HG03045 (cell line): ENCODE measurements around the gene CCDC33.
"Not testable (repeated sequence)": the region's sequence is repeated elsewhere in the genome, so short reads cannot be mapped to it uniquely, and the experiment has no call there.

Source experiments
- ATAC-seq: cut with Tn5 transposase; IDR thresholded peaks from one replicate; pipeline ENCODE4 v1.9.1; 2021; ENCODE audit warnings: mild to moderate bottlenecking, moderate library complexity; ENCODE audit not compliant: unreplicated experiment

CCDC33 gene

DNA sequence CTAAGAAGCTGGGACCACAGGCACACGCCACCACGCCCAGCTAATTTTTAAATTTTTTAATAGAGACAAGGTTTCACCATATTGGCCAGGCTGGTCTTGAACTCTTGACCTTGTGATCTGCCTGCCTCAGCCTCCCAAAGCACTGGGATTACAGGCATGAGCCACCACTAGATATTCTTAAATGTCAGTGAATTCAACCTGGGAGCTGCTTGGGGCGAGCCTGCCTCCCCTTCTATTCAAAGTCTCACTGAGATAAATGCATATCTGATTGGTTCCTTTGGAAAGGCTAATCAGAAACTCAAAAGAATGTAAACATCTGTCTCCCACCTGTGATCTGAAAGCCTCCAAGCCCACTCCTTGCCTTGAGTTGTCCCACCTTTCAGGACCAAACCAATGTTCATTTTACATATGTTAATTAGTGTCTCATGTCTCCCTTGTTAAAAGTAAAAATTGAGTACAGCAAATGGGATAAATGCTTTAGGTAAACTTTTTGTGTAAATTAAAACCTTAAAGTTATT lies 116.3 kb downstream of the CCDC33 start:
- ATAC-seq = no peak

DNA sequence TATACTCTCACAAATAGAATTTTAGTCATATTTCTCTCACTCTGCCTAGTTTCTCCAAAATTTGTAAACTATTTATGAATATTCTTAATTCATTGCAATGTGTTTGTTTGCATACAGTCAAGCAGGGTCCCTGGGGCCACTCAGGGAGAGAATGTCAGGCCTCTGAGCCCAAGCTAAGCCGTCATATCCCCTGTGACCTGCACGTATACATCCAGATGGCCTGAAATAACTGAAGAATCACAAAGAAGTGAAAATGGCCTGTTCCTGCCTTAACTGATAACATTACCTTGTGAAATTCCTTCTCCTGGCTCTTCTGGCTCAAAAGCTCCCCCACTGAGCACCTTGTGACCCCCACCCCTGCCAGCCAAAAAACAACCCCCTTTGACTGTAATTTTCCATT lies 117.9 kb downstream of the CCDC33 start:
- ATAC-seq = not testable (repeated sequence)

DNA sequence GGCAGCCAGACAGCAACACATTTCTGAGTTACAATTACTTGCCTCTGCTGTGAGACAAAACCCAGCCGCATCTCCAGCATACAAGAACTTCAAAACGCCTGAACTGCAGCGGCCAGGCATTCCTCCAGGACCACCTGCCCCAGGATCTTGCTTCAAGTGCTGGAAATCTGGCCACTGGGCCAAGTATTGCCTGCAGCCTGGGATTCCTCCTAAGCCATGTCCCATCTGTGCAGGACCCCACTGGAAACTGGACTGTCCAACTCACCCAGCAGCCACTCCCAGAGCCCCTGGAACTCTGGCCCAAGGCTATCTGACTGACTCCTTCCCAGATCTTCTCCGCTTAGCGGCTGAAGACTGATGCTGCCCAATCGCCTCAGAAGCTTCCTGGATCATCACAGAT lies 119.9 kb downstream of the CCDC33 start:
- not testable (repeated sequence) for ATAC-seq

DNA sequence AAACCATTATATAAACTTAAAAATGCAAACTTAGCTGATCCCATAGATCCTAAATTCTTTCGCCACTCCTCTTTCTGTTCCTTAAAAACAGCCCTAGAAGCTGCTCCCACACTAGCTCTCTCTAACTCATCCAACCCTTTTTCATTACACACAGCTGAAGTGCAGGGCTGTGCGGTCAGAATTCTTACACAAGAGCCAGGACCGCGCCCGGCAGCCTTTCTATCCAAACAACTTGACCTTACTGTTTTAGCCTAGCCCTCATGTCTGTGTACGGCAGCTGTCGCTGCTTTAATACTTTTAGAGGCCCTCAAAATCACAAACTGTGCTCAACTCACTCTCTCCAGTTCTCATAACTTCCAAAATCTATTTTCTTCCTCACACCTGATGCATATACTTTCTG lies 121.4 kb downstream of the CCDC33 start:
- not testable (repeated sequence) for ATAC-seq

DNA sequence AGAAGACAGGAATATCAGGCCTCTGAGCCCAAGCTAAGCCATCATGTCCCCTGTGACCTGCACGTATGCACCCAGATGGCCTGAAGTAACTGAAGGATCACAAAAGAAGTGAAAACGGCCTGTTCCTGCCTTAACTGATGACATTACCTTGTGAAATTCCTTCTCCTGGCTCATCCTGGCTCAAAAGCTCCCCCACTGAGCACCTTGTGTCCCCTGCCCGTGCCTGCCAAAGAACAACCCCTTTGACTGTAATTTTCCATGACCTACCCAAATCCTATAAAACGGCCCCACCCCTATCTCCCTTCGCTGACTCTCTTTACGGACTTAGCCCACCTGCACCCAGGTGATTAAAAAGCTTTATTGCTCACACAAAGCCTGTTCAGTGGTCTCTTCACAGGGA lies 123.2 kb downstream of the CCDC33 start:
- not testable (repeated sequence) for ATAC-seq

DNA sequence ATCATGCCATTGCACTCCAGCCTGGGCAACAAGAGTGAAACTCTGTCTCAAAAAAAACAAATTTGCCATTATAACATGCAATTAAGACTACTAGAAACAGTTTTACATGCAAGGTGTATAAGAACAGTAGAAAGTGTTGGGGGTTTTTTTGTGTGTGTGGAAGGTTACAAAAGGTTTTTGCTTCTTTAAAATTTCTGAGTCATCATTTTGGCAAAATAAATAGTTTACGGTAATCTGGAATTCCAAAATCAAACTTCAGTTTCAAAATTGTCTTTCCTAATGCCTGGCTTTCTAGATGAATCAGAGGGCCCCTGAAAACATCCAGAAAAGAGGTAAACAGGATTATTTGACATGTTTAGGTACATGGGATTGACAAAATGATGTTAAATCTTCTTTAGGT lies 124.7 kb downstream of the CCDC33 start:
- ATAC-seq = not testable (repeated sequence)

DNA sequence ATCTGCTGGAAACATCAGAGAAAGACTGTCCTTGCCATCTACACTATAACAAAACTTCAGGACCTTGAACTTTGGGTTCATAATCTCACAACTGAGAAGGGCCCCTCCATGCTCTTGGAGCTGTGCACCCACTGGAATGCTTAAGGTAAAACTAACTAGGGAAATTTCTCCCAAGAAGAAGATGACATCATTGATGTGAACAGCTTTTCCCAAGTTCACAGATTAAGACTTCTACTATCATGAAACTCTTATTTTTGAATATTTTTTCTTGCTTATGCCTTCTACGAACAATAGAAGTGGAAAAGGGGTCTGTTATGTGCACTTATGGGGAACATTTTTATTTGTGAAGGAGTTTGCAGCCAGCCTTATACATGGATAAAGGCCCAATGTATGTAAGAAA lies 126.4 kb downstream of the CCDC33 start:
- ATAC-seq = no peak

DNA sequence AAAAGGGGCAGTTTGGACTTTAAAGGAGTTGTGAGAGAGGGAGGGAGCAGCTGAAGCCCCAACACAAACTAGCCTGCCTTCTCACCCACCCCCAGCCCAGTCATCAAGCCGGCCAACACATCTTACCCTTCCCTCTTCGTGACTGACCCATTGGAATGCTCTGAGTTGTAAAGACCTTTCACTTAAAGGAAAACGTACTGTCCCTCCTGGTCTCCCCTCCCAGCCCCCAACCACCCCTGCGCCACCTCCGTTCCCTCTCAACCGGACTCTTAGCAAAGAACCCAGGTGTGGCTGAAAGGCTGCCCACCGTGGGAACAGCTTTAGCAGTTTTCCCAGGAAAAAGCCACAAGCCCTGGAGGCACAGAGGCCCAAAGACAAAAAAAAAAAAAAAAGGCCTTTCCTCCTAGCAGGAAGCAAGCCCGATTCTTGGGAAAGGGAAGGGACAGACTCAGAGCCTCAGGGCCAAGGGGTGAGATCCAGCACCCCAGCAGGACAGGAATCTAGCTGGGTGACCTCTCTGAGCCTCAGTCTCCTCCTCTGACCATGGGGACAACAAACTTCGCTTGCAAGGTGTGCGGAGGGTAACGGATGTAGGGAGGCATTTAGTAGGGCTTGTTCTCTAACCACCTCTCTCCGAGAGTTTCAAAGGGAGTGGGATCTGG lies 128.9 kb downstream of the CCDC33 start:
- ATAC-seq = no peak

DNA sequence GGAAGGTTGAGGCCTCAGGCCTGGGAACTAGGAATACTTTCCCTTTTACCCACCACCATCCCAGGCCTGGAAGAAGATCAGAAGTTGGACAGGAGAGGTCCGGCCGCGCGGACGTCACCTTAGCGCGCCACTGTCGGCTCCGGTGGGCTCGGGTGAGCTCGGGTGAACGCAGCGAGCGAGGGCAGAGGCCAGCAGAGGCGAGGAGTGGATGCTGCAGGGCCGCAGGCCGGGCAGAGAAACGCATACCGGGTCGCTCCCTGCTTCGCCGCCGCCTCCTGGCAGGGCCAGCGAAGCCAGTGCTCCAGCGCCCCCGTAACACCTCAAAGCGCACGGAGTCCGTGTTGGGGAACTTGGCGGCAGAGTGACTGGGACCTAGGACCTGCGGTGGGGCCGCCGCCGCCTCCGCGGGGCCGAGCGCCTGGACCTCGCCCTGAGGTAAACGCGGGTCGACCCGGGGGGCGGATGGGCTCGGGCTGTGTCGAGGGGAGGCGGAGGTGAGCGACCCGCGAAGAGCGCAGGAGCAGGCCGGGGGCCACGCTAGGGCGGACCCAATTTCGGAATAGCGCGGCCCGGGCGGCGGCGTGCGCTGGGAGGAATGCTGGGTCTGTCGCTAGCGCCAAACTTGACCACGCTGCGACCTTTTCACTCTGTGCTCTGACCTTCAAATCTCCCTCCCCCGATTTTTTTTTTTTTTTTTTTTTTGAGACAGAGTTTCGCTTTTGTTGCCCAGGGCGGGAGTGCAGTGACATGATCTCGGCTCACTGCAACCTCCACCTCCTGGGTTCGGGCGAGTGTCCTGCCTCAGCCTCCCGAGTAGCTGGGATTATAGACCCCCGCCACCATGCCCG lies 129.7 kb downstream of the CCDC33 start:
- ATAC-seq = no peak

DNA sequence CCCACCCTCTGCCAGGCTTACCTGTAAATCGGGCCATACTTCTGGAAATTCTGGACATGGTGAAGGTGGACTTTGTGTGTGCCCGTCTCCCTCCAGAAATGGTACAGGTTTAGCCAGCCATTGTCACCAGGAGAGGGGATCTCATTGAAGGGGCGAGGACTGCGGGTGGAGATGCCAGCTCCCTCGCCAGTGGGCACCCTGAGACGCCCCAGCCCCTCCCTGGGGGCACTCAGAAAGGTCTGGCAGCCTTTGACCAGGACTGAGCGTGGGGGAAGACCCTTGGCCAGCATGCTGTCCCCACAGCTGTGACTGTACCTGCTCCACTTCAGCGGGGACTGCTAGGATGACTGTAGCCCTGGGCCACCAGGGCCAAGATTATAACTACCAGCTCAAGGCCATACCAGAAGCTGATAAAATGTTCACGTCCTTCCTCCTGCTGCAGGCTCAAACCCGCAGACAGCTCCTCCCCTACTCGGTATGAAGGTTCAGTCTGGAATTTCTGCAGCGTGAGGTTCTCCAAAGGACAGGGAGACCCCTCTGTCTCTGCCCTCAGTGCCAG lies 131.2 kb downstream of the CCDC33 start, which contains the start of gene CYP11A1:
Gene CYP11A1, minus strand, starts transcription at position 351 of the 559 bp plus-strand sequence. Its CDS starts 61 bp downstream, at position 290.
- no peak for ATAC-seq

DNA sequence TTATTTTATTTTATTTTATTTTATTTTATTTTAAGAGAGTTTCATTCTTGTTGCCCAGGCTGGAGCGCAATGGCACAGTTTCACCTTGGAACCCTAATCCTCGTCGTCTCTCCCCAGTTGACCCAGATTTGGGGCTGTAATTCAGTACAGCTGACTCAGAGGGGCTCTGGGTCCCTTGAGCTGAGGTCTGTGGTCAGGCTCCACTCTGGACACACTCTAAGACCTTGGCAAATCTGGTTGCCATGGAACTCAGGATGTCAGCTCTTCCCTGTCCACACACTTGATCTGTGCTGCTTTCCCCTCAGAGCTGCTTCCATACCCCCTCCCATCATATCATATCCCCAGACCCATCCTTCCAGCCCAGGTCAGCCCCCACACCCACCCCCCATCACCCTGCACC lies 132.0 kb downstream of the CCDC33 start:
- no peak for ATAC-seq

DNA sequence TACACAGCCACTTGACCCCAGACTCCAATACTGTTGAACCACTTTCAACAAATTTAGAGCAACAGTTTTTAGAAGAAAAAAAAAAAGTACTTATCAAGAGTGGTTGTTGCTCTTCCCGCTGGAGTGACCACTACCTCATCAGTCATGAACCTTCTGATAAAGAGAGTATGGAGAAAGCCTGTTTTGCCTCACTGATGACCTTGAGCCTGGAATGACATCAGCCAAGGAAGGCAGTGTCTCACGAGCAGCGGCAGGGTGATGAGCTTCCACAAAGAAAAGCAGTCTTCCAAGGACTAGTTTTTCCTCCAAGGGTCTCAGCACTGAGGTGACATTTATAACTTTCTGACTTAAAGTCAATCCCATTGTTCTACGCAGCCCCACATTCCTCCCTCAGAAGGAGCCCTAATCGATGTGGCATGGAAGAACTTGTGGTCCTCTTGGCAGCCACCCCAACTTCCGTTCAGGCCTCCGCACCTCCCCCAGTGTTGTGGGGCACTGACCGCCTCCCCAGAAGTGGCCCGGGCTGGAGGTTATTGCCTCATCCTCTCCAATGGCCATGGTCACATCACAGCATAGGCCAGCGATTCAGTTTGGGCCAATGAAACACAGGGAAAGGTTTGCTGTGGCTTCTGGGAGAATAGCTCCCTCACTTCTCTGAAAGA lies 133.1 kb downstream of the CCDC33 start:
- ATAC-seq = no peak

DNA sequence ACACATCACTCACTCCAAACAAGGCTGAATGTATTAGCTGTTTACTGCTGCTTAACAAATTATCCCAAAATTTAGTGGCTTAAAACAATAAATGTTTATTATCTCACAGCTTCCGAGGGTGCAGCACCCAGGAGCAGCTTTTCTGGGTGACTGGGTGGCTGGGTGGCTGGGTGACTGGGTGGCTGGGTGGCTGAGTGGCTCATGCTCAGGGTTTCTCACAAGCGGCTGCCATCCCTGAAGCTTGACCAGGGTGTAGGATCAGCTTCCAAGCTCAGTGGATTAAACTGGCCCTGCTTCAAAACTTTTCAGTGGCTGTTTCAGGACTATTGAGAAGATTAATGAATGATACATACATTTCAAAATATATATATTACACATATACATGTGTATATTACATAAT lies 133.6 kb downstream of the CCDC33 start:
- no peak for ATAC-seq

DNA sequence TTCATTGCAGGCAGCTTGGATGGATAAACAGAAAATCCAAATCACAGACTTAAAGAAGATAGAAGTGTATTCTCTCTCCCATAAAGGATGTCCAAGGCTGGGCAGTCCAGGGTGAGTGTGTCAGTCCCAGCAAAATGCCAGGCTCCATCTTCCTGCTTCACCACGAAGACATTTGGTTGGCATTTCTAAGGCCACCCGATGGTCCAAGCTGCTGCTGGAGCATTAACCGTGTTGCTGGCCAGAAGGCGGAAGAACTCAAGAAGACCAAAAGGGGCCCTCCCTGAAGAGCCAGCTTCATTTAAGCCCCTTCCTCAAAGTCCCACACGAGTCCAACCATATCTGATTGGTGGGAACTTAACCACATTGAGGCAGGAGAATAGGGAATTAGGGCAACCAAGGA lies 134.3 kb downstream of the CCDC33 start:
- no peak for ATAC-seq

DNA sequence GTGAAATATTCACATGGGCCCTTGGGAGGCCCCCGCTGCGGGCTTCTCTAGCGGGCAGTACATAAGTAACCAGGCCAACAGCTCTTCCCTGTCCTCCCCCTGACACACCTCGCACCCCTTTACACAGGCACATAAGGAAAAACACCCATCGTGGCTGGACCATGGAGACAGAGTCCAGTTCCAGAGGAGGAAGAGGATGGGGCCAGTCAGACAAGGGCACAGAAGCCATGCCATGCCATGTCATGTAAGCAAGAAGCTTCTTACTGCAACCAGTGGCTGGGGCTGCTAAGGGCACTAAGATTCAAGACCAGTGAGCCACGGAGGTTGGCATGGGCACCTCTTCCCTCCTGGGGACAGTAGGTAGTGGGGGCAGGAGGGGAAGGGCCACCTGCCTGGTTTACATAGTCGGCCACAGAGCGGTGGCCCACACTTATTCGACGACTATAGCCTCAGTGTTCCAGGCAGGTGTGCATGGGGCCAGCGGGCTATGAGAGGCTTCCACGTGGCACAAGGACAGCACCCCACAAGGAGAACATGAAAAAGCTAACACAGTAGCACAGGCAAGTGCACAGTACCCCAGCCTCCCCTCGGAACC lies 137.0 kb downstream of the CCDC33 start:
- ATAC-seq = no peak

DNA sequence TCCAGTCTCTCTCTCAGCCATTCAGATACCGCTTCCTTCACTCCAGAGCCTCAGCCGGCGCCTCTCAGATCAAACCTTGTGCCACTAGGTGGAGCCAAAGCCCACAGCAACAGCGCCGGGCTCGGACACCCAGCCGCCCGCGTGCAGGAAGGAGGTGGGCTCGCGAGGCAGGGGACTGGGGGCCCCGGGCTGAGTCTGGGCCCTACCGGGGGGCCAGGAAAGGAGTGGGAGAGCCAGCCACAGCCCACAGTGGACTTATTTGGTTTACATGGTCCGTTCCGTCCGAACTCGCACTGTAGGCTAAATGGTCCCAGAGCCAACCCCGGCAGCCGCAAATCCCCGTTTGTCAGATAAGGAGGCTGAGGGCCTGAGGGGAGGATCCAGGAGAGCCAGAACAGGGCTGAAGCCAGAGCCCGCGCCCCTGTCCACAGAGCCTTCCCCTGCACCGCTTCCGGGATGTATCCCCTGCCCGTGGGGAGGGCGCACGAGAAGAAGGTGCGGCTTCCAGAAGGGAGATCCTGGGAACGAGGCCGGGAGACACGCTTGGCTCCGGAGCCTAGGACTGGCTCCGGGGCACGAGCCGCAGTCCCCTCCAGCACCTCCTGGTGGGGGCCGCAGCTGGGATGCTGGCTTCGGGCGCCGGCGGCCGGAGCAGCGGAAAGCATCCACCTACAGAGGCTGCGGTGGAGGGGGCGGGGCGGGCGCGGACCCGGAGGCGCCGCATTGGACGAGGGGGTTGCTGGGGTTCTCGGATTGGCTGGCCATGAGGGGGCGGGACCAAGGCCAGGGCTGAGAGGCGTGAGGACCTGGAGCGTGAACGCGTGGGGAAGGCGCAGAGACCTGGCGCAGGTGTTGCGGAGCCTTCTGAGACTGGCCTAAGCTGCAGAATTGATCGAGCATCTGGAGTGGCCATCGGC lies 137.9 kb downstream of the CCDC33 start:
- peak; percentile 63 for ATAC-seq

DNA sequence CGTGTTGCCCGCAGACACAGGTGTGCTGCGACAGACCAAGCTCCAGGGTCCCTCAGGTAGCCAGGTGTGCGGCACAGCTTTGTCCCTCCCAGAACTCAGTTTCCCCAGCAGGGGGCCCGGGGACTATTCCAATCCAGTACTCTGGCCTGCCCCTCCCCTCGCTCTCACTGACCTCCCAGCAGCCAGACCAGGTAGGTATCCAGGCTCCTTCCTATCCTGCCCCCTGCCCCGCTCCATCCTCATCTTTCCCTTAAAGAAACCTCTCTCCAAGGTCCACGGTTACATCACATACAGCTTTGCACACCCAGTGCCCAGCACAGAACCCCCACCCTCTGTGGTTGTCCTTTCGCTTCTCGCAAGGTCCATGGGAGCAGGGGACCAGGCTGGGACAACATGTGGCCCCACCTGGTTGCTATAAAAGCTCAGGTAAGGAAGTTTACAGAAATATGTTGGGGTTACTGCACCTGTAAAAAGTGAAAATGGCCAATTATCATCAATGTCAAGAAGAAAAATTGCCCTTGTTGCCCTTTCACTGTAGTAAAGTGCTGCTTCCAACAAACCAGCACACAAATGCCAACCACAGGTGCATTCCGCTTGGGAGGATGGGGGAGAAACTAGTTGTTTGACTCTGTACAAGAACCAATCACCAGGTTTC lies 138.6 kb downstream of the CCDC33 start:
- ATAC-seq = no peak

DNA sequence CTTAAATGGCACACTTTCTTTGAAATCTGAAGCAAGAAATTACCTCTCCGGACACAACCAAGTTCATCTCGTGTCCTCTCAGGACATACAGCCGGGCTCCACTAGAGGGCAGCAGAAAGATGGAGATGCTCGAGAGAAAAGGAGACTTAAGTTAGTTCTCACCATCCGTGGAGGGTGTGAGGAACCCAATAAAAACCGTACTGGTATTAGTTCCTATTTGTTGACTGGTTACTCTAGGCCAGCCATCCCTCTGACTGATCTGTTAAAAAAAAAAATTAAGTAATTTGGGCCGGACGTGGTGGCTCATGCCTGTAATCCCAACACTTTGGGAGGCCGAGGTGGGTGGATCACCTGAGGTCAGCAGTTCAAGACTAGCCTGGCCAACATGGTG lies 139.2 kb downstream of the CCDC33 start:
- ATAC-seq = no peak

DNA sequence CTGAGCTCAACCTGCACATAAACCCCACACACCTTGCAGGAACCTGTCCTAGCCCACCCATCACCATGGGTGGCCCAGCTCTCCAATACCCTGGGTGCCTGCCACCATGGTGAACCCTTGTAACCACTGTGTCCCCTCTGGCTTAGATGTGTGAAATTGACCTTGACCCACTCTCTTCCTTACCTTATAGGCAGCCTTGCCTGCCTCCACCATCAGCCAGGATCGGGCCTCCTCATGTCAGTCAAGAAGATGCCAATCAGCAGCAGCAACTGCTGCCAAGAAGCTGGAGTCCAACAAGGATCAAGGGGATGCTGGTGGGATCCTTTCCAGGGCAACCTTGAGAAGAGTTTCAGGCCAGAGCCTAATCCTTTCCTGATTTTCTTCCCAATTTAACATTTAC lies 140.1 kb downstream of the CCDC33 start:
- no peak for ATAC-seq
